Stimulated activated CD8-positive, alpha-beta memory T cell treated with anti-CD3 and anti-CD28 coated beads, Interleukin-12 subunit alpha, Interleukin-12 subunit beta, amount 100 ng/mL, for 1 hour (primary cell): ENCODE data around the gene PTPN6.
"Not testable (repeated sequence)": the region's sequence is repeated elsewhere in the genome, so short reads cannot be mapped to it uniquely, and the experiment has no call there.

Source experiments
- DNase-seq: peaks from one replicate; pipeline ENCODE4 v3.0.0-alpha.2; 2020; ENCODE audit warnings: low read depth

PTPN6 gene

GRCh38 chr12:6950811-6951540, at the start of gene PTPN6:
Gene PTPN6 (plus strand): TSS chr12:6951356. CDS start chr12:6951513, 157 bp downstream.
- no peak for DNase-seq

- DNase-seq, result no peak
These were observed 48.7 kb upstream of the PTPN6 start for GRCh38 chr12:6902448-6902847.

- no peak for DNase-seq
These were observed 47.4 kb upstream of the PTPN6 start for GRCh38 chr12:6903722-6904121.

GRCh38 chr12:6904280-6905276, 46.6 kb upstream of the PTPN6 start, which contains the start of gene LRRC23:
Gene LRRC23 (plus strand): TSS chr12:6904822. CDS start chr12:6905634, 812 bp downstream.
- peak; percentile 97 for DNase-seq

GRCh38 chr12:6905414-6906040, 45.6 kb upstream of the PTPN6 start:
- DNase-seq, result no peak

- DNase-seq, result not testable (repeated sequence)
These were observed 43.0 kb upstream of the PTPN6 start for GRCh38 chr12:6908141-6908540.

GRCh38 chr12:6909421-6910145, 41.6 kb upstream of the PTPN6 start:
- DNase-seq, result no peak

GRCh38 chr12:6912164-6912935, 38.8 kb upstream of the PTPN6 start:
- DNase-seq, result no peak

GRCh38 chr12:6914246-6914946, 36.8 kb upstream of the PTPN6 start, which contains the start of gene ENO2:
Gene ENO2 (plus strand): TSS chr12:6914580. CDS start chr12:6915833, 1,253 bp downstream.
- peak; percentile 72 for DNase-seq

- no peak for DNase-seq
These were observed 36.0 kb upstream of the PTPN6 start for GRCh38 chr12:6914947-6915788.

- DNase-seq, result no peak
These were observed 35.3 kb upstream of the PTPN6 start for GRCh38 chr12:6915789-6916285.

- DNase-seq, result no peak
These were observed 34.5 kb upstream of the PTPN6 start for GRCh38 chr12:6916426-6917200.

- no peak for DNase-seq
These were observed 33.5 kb upstream of the PTPN6 start for GRCh38 chr12:6917491-6918231.

GRCh38 chr12:6919588-6919987, 31.6 kb upstream of the PTPN6 start:
- no peak for DNase-seq

- no peak for DNase-seq
These were observed 29.6 kb upstream of the PTPN6 start for GRCh38 chr12:6921539-6921938.

GRCh38 chr12:6921996-6922946, 28.9 kb upstream of the PTPN6 start:
- DNase-seq, result no peak
